Measurements from ENCODE around the gene EEF2K.

Gene EEF2K

DNA sequence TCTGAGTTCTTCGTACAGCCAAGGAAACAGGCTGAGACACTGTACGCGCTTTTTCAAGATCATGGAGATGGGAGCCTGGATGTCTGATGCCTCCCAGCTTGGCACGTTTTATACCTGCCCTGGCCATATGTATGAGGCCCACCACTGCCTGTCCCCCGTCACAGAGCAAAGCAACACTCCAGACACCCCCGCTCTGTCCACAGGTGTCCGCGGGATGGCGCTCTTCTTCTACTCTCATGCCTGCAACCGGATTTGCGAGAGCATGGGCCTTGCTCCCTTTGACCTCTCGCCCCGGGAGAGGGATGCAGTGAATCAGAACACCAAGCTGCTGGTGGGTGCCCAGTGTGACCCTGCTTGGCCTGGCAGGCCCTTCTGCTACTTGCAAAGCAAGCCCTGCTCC lies 51.4 kb downstream of the EEF2K start:
- H3K27ac ChIP-seq = no peak overlapping the region
- no peak for TF ChIP-seq CTCF (IDR thresholded peaks at IDR 0.05)
- no peak for TF ChIP-seq ZFX (IDR thresholded peaks at IDR 0.05; ENCODE audit: borderline replicate concordance)

DNA sequence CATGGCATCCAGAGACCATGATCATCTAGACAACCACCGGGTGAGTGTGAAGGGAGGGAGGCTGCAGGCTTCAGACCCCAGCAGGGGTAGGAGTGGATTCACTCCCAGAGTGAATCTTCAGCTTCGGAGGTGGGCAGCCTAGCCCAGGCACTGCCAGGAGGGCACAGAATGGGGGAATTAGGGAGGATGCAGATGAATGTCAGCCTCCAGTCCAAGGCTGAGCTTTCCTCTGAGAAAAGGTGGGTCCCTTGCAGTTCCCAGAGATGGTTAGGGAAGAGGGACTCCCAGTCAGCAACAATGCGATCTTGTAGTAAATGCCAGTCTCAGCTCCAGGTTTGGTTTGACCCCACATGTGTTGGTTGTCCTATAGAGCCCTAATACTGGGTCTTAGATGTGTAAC lies 54.4 kb downstream of the EEF2K start:
- TF ChIP-seq ZFX (IDR thresholded peaks at IDR 0.05; ENCODE audit: borderline replicate concordance) (no peak), CTCF (IDR thresholded peaks at IDR 0.05) (no peak)
- H3K27ac ChIP-seq = no peak overlapping the region

DNA sequence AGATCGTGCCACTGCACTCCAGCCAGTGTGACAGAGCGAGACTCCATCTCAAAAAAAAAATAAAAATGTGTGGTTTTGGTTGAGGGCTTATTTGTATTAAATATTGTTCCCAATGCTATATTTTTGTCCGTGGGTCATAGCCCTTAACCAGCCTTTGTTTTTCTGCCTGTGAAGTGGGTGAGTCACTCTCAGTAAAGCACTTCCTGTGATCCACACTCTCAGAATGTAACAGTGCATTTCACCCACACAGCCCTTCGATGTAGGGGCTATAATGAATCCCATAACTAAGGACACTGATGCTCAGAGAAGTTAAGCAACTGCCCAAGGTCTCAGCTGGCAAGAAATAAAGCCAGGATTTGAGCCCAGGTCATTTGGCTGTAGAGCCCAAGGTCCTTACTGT lies 56.4 kb downstream of the EEF2K start:
- no peak for TF ChIP-seq ZFX (IDR thresholded peaks at IDR 0.05; ENCODE audit: borderline replicate concordance)
- TF ChIP-seq CTCF (IDR thresholded peaks at IDR 0.05) = no peak

GRCh38 chr16:22264786-22265185 lies 58.7 kb downstream of the EEF2K start:
- H3K27ac ChIP-seq = no peak overlapping the region
- TF ChIP-seq CTCF (IDR thresholded peaks at IDR 0.05) (no peak), ZFX (IDR thresholded peaks at IDR 0.05; ENCODE audit: borderline replicate concordance) (no peak)

More for the DNA sequence above, 56.4 kb downstream of the EEF2K start:
- H3K27ac ChIP-seq = no peak overlapping the region

- no peak overlapping the region for H3K27ac ChIP-seq
- TF ChIP-seq ZFX (IDR thresholded peaks at IDR 0.05; ENCODE audit: borderline replicate concordance) (no peak), CTCF (IDR thresholded peaks at IDR 0.05) (no peak)
These were observed 59.3 kb downstream of the EEF2K start for GRCh38 chr16:22265351-22265750.

- H3K27ac ChIP-seq = no peak overlapping the region
- TF ChIP-seq CTCF (IDR thresholded peaks at IDR 0.05) = no peak
- no peak for TF ChIP-seq ZFX (IDR thresholded peaks at IDR 0.05; ENCODE audit: borderline replicate concordance)
These were observed 60.5 kb downstream of the EEF2K start for GRCh38 chr16:22266546-22266945.

DNA sequence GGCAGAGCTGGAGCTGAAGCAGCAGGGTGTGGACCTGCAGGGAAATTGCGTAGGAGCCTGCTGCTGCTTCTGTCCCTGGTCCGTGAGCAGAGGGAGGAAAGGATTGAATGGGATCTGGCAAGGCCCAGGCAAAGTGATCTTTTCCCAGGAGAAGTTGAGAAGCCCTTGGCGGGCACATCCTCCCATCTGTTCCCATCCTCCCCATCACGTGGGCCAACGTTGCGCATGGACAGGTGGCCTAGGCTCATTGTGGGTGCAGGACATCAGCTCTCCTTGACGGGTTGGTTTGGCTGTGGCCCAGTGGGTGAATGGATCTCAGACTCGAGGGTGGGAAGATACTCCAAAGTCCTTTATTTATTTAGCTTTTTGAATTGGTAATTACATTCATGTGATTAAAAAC lies 61.7 kb downstream of the EEF2K start:
- no peak for TF ChIP-seq ZFX (IDR thresholded peaks at IDR 0.05; ENCODE audit: borderline replicate concordance)
- H3K27ac ChIP-seq = no peak overlapping the region

DNA sequence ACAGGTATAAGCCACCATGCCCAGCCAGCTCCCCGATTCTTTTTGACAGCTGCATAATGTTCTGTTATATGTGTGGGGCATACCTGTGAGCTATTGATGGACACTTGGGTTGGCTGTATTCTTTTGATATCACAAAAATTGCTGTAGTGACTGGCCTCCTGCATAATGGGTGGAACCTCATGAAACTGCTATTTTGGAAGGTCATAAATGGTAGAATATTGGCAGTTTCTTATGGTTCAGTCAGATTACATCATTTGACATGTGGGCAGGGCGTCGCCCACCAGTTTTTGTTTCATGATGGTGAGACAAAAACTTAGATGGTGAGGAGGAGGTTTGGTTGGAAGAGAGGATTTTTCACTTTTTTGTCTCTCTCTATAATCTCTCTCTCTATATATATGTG lies 64.4 kb downstream of the EEF2K start:
- TF ChIP-seq ZFX (IDR thresholded peaks at IDR 0.05; ENCODE audit: borderline replicate concordance) = no peak
- no peak for TF ChIP-seq CTCF (IDR thresholded peaks at IDR 0.05)
- no peak overlapping the region for H3K27ac ChIP-seq
